Duodenal mucosa (tissue), 2 donors: ENCODE measurements around the gene MCF2L.

Source experiments
- H3K27ac ChIP-seq: one replicate; pipeline ENCODE4 v1.7.0; 2013; ENCODE audit warnings: low read depth, low read length
- H3K27me3 ChIP-seq, 2 donors: one replicate each; pipeline ENCODE4 v1.7.0; 2013; ENCODE audit warnings: low read length in 2 of 2, control low read depth in 1 of 2; ENCODE audit not compliant: insufficient read depth in 2 of 2, control insufficient read depth in 1 of 2
- H3K36me3 ChIP-seq, 2 donors: one replicate each; pipeline ENCODE4 v1.7.0; 2013; ENCODE audit warnings: low read length in 2 of 2, control low read depth in 1 of 2; ENCODE audit not compliant: insufficient read depth in 2 of 2, control insufficient read depth in 1 of 2
- H3K4me1 ChIP-seq, 2 donors: one replicate each; pipeline ENCODE4 v1.7.0; 2013; ENCODE audit warnings: low read length in 2 of 2, control low read depth in 1 of 2; ENCODE audit not compliant: insufficient read depth in 2 of 2, control insufficient read depth in 1 of 2
- H3K4me3 ChIP-seq, 2 donors: one replicate each; pipeline ENCODE4 v1.7.0; 2013; ENCODE audit warnings: low read length in 2 of 2, low read depth in 1 of 2
- H3K9ac ChIP-seq, 2 donors: one replicate each; pipeline ENCODE4 v1.7.0; 2013; ENCODE audit warnings: low read length in 2 of 2, low read depth in 1 of 2
- H3K9me3 ChIP-seq, 2 donors: one replicate each; pipeline ENCODE4 v1.7.0; 2013; ENCODE audit warnings: low read length in 2 of 2, control low read depth in 1 of 2; ENCODE audit not compliant: control insufficient read depth in 1 of 2

Gene MCF2L

GRCh38 chr13:112987682-112988024, 18.6 kb downstream of the MCF2L start:
- Histone ChIP-seq H3K9ac (no peak overlapping the region), H3K27ac (no peak overlapping the region), H3K9me3 (no peaks in the 10 kb centered on the region)

GRCh38 chr13:112990783-112991182, 21.8 kb downstream of the MCF2L start:
- Histone ChIP-seq H3K4me1 (peaks cover 15 to 22% of the 10 kb centered on the region in 2 donors), H3K9ac (peak overlapping the region; percentile 18 to 23), H3K27me3 (no peaks in the 10 kb centered on the region), H3K4me3 (peak overlapping the region in 1 of 2 donors; percentile 19), H3K9me3 (no peaks in the 10 kb centered on the region), H3K27ac (no peak overlapping the region), H3K36me3 (no peaks in the 10 kb centered on the region)

More at GRCh38 chr13:112987682-112988024, 18.6 kb downstream of the MCF2L start:
- no peaks in the 10 kb centered on the region for H3K27me3 ChIP-seq
- peaks cover 11 to 27% of the 10 kb centered on the region in 2 donors for H3K4me1 ChIP-seq
- no peak overlapping the region for H3K4me3 ChIP-seq
- no peaks in the 10 kb centered on the region for H3K36me3 ChIP-seq

GRCh38 chr13:112991609-112992008, 22.6 kb downstream of the MCF2L start:
- Histone ChIP-seq H3K36me3 (no peaks in the 10 kb centered on the region), H3K9me3 (no peaks in the 10 kb centered on the region), H3K27me3 (no peaks in the 10 kb centered on the region), H3K27ac (no peak overlapping the region), H3K9ac (no peak overlapping the region), H3K4me1 (peaks cover 23 to 25% of the 10 kb centered on the region in 2 donors), H3K4me3 (no peak overlapping the region)

- Histone ChIP-seq H3K27ac (no peak overlapping the region), H3K9ac (no peak overlapping the region), H3K36me3 (no peaks in the 10 kb centered on the region), H3K27me3 (no peaks in the 10 kb centered on the region), H3K4me3 (no peak overlapping the region), H3K9me3 (no peaks in the 10 kb centered on the region), H3K4me1 (peaks cover 37 to 40% of the 10 kb centered on the region in 2 donors)
Observed at GRCh38 chr13:112992931-112993680, 24.1 kb downstream of the MCF2L start.

GRCh38 chr13:112994084-112994780, 25.2 kb downstream of the MCF2L start:
- Histone ChIP-seq H3K4me3 (no peak overlapping the region), H3K9ac (no peak overlapping the region), H3K36me3 (no peaks in the 10 kb centered on the region), H3K27me3 (no peaks in the 10 kb centered on the region), H3K27ac (no peak overlapping the region), H3K9me3 (no peaks in the 10 kb centered on the region), H3K4me1 (peaks cover 47 to 51% of the 10 kb centered on the region in 2 donors)

GRCh38 chr13:112994781-112995355, 25.9 kb downstream of the MCF2L start:
- H3K27me3 ChIP-seq, result no peaks in the 10 kb centered on the region
- H3K4me1 ChIP-seq, result peaks cover 47 to 51% of the 10 kb centered on the region in 2 donors
- H3K9me3 ChIP-seq, result no peaks in the 10 kb centered on the region
- no peaks in the 10 kb centered on the region for H3K36me3 ChIP-seq
- H3K9ac ChIP-seq, result no peak overlapping the region
- peak overlapping the region; percentile 42 for H3K27ac ChIP-seq
- H3K4me3 ChIP-seq, result no peak overlapping the region

- Histone ChIP-seq H3K4me1 (peaks cover 41 to 47% of the 10 kb centered on the region in 2 donors), H3K9me3 (no peaks in the 10 kb centered on the region), H3K27ac (peak overlapping the region; percentile 42)
Observed at GRCh38 chr13:112995395-112996191, 26.6 kb downstream of the MCF2L start.

GRCh38 chr13:112996671-112997091, 27.7 kb downstream of the MCF2L start:
- H3K27me3 ChIP-seq, result peaks cover 2 to 4% of the 10 kb centered on the region in 2 donors
- H3K27ac ChIP-seq, result peak overlapping the region; percentile 46
- H3K4me3 ChIP-seq, result no peak overlapping the region
- no peaks in the 10 kb centered on the region for H3K9me3 ChIP-seq
- no peaks in the 10 kb centered on the region for H3K36me3 ChIP-seq
- peak overlapping the region in 1 of 2 donors; percentile 10 for H3K9ac ChIP-seq
- H3K4me1 ChIP-seq, result peaks cover 40 to 50% of the 10 kb centered on the region in 2 donors

More at GRCh38 chr13:112995395-112996191, 26.6 kb downstream of the MCF2L start:
- Histone ChIP-seq H3K36me3 (no peaks in the 10 kb centered on the region), H3K27me3 (no peaks in the 10 kb centered on the region), H3K9ac (peak overlapping the region in 1 of 2 donors; percentile 10), H3K4me3 (peak overlapping the region; percentile 16 to 17)

GRCh38 chr13:112997188-112998130, 28.4 kb downstream of the MCF2L start:
- H3K9ac ChIP-seq, result no peak overlapping the region
- no peak overlapping the region for H3K4me3 ChIP-seq
- H3K9me3 ChIP-seq, result no peaks in the 10 kb centered on the region
- H3K27me3 ChIP-seq, result peaks cover 2 to 6% of the 10 kb centered on the region in 2 donors
- peak overlapping the region; percentile 46 for H3K27ac ChIP-seq
- H3K4me1 ChIP-seq, result peaks cover 40 to 54% of the 10 kb centered on the region in 2 donors
- H3K36me3 ChIP-seq, result no peaks in the 10 kb centered on the region
